Kidney glomerular epithelial cell (primary cell): ENCODE results near the gene MAST4.
A peak's percentile ranks its signal among the peaks of the same experiment; 100 is the strongest.

Source experiments
- DNase-seq: peaks from one replicate; lab custom pipeline; 2025; lab: John Stamatoyannopoulos, UW

Gene MAST4

GRCh38 chr5:67020096-67020615 lies 424.0 kb downstream of the MAST4 start:
- DNase-seq = no peak

DNA sequence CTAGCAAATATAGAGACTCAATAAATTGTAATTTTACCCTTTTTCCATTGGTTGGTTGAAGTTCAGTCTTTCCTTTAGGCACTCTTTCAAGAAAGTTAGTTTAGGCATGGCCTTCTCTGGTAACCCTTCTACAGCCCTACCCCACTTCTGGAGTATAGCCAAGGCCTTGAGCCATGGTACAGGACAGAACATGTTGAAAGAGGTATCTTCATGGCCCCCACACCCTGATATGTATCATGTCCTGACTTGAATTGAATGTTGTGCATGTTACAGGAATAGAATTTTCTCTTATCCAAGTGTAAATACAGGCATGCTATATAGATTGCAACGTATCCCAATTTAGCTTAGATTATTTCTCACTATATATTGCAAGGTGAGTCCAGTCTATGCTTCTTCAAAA lies 424.8 kb downstream of the MAST4 start:
- no peak for DNase-seq

DNA sequence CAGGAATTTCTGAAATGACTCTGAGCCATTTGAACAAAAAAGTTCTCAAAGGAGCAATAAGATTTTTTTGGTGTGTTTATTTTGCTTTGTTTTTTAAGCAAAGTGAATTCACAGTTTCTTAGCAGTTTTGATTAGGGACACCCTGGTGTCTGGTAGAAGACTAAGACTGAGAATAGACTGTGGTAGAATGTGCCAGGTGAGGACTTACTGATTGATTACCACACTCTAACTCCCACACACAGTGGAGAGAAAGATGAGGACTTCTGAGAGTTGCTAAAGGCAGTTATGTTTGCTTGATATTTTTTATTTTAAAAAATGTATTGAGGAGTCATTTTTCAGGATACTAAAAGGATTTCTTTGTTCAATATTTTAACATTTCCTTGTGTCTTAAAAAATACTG lies 425.3 kb downstream of the MAST4 start:
- no peak for DNase-seq

- peak; percentile 16 for DNase-seq
These were observed 425.8 kb downstream of the MAST4 start for GRCh38 chr5:67021962-67022361.

- DNase-seq = no peak
These were observed 429.3 kb downstream of the MAST4 start for GRCh38 chr5:67025457-67025856.

GRCh38 chr5:67026278-67026677 lies 430.1 kb downstream of the MAST4 start:
- no peak for DNase-seq

DNA sequence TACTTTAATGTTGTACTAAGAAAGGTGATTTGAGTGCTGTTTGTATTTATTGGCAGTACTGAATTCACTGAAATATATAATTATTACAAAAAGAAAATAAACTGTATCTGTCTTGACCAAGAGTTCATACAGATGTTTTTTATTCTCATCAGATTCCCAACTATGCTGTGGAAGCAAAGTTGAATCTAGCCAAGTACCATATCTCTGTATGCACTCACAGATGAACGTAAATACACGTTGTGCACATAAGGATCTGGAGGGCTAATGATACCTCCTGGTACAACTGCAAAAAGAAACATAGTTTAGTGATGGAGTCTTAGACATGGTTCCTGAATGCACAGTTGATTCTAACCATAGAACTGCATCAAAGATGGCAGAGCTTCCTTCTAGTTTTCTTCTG lies 431.0 kb downstream of the MAST4 start:
- DNase-seq = no peak

DNA sequence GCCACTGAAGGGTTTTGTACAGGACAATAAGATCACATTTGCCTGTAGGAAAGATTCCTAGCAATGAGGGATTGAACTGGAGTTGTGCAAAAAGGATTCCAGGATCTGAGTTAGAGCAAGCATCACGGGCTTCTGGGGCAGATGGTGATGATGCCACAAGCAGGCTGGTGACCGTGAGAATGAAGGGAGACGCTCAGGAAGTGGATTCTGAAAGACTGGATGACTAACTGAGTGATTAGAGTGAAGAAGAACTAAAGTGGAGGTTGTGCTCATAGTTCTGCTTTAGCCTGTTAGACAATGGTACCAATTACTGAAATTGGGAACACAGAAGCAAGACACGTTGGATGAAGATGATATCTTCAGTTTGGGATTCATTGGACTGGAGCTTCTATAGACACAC lies 432.2 kb downstream of the MAST4 start:
- DNase-seq = no peak

GRCh38 chr5:67028941-67029340 lies 432.7 kb downstream of the MAST4 start:
- DNase-seq = no peak

DNA sequence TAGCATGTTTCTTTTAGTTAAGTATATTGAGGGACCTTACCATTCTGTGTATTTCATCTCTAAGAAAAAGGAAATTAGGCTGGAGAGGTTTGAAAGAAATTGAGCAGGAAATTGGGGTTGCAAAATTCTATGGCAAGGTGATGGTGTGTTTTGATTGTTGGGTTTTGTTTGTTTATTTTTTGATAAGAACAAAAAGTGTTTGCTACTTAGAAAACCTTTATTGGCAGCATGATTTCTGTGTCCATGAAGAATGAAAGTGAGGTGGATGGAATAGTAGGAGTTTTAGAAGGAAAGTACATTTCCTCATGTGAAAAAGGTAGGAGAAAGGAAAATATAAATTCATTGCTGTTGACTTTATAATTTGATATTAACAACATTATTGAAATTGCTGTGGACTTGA lies 433.3 kb downstream of the MAST4 start:
- no peak for DNase-seq

GRCh38 chr5:67030289-67031056 lies 434.3 kb downstream of the MAST4 start:
- no peak for DNase-seq

GRCh38 chr5:67031057-67031443 lies 434.9 kb downstream of the MAST4 start:
- no peak for DNase-seq

- no peak for DNase-seq
These were observed 435.5 kb downstream of the MAST4 start for GRCh38 chr5:67031692-67032091.

- DNase-seq = peak; percentile 51
These were observed 436.9 kb downstream of the MAST4 start for GRCh38 chr5:67032921-67033664.

DNA sequence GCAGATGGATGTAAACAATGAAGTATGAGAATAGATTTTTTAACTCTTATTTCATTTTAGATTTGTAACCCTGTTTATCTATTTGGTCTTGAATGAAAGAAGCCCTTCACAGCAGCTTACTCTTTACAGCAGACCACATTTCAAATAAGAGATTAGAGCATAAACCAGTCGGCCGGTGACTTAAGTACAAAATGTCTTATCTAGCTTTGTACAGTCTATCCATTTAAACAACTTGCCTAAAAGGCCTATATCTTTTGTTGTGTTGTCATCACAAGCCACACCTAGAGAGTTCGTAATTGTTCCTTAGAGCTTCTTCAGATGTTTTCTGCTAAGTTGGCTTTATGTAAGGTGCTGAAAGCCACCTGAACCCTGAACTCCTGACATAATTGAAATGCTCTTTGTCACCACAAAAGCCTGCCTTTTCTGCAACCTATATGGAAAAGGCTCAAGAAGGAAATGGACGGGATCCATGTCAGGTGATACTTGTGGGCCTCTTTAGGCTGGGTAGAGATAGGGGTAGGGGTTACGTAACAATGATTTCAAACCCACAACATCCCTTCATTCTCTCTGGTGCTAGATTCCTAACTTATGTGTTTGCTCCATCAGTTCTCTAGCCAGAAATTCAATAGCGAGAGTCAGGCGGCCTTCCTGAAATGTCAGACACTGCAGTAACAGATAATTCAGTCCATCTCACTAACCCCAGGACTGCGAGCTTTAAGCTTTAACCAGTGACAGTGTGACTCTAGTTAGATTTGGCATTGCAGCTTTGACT lies 437.9 kb downstream of the MAST4 start:
- no peak for DNase-seq

- no peak for DNase-seq
These were observed 439.0 kb downstream of the MAST4 start for GRCh38 chr5:67035098-67035740.

DNA sequence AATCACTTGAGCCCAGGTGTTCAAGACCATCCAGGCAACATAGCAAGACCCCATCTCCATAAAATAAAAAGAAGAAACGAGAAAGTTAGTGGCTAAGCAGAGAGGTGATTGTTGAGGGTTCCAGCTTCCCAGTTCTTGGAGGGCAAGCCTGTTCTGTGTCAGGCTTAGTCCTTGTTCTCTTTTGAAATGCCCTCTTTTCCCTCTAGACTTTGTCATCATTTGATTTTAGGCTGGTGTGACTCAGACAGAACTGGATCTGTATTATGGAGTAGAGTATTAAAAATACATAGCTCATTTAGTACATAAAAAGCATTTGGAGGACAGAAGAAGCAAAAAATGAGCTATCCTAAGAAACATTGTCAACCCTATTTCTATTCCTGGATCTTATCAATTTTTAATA lies 441.0 kb downstream of the MAST4 start:
- no peak for DNase-seq

- peak; percentile 55 for DNase-seq
These were observed 442.8 kb downstream of the MAST4 start for GRCh38 chr5:67038817-67039603.

DNA sequence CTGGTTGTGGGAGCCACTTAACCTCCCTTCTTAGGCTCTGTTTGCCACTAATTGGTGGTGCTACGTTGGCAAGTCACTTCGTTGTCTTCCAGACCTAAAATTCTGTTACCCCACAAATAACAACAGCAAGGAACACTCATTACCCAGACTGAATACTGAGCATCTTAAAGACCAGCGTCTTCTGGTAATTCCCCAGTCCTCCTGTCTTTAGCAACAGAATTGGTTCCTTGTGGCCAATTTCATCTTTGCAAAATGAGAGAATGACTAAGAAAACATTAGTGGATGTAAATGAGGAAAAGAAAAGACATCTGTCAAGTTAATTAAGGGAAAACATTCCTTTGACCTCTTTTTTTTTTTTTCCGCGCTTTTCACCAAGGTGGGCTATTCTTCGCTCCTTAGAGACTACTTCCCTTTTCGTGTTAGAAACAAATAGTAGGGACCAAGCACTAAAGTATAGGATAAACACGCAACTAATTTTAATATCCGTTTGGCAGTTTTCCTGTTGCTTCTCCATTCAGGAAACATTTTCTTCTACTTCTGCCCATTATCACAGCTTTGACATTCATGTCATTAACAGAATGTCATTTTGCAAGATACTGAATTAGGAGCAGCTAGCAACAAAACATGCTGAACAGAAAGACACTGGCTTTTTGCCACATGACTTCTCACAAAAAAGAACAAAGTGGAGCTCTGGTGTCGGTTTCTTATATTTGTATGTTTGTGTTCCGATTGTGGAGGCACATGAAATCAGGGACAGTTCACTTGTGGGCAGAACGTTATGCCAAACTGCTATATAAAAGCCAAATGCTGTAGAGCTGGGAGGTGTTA lies 446.2 kb downstream of the MAST4 start:
- no peak for DNase-seq

DNA sequence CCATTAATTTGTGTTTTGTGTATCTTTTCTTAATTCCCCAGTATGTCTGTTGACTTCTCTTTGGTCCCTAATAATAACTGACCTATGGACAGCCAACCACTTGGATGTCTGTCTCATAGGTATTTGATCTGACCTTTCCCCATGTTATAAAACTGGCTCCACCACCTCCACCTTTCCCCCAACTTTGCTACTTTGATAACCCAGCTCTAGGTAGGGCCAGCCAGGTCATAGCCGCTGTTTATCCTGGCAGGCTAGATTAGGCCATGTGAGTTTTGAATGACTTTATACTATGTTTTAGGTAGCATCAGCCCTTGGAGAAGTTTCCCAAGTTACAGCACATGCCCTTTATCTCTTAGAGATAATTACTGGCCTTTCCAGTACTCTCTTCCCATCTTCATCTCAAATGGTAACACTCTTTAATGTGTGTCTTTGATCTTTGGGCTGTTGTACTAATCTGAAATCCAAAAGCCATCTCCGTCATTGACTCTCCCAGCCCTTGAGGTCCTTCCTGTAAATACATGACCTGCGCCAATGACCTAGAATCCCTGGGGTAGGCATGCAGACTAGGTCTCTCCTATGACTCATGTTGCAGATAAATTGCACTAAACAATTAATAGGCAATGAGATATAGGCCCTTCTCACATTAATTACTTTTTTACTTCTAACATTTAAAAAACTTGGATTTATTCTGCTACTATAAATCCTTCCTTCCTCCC lies 447.8 kb downstream of the MAST4 start:
- DNase-seq = no peak
